A549 (cell line): Measurements from ENCODE around the gene FOXC2. TPM values are rescaled to one million over a fixed set of nuclear protein-coding genes. Genes with fewer than 3 reads are reported as not detected.

Experiments
- ATAC-seq, 2 experiments: fragments of 200-7000 bp in 1 of 2; fragments of >200 bp in 1 of 2; cut with Nextera tagmentation in 1 of 2; cut with Tn5 transposase in 1 of 2; 3 replicates each; pipeline versions ENCODE4 v1.8.0 to v1.9.1; 2018 to 2020; ENCODE audit warnings: mild to moderate bottlenecking in 1 of 2, moderate library complexity in 1 of 2
- CTCF ChIA-PET: fragments of 300-600 bp; sonication (Branson Sonifier 250); formaldehyde crosslinking; extraction: SDS; loops from one replicate; lab custom pipeline; 2021; ENCODE audit warnings: antibody characterized with exemption, inconsistent platforms; lab: Yijun Ruan, JAX
- POLR2A ChIA-PET: fragments of 350-600 bp; formaldehyde crosslinking; extraction: SDS; loops from one replicate; lab custom pipeline; 2021; ENCODE audit warnings: antibody characterized with exemption, inconsistent platforms; lab: Yijun Ruan, JAX
- DNase-seq, 2 experiments: peaks; one replicate each; pipeline versions ENCODE4 v3.0.0 to v3.0.0-alpha.2; 2011 to 2016; ENCODE audit warnings: low read depth in 1 of 2, low spot score in 1 of 2
- FAIRE-seq: peaks from 2 replicates; lab custom pipeline; 2011; peaks lifted over from hg19 to GRCh38; lab: Jason Lieb, UNC
- H3K27ac ChIP-seq, 2 experiments: fragments of >200 bp; sonication (Bioruptor Twin); formaldehyde crosslinking; 3 replicates each; pipeline ENCODE4 v1.5.1; 2016 to 2017
- H3K4me1 ChIP-seq: fragments of >200 bp; sonication (Bioruptor Twin); formaldehyde crosslinking; 3 replicates; pipeline ENCODE4 v1.6.1; 2016
- H3K4me2 ChIP-seq: fragments of >200 bp; sonication (Bioruptor Twin); formaldehyde crosslinking; 3 replicates; pipeline ENCODE4 v1.6.1; 2016
- H3K4me3 ChIP-seq: fragments of >200 bp; sonication (Bioruptor Twin); formaldehyde crosslinking; 3 replicates; pipeline ENCODE4 v1.5.1; 2016
- H3K9me3 ChIP-seq: fragments of >200 bp; sonication (Bioruptor Twin); formaldehyde crosslinking; 3 replicates; pipeline ENCODE4 v1.6.1; 2016
- CBX2 ChIP-seq: fragments of 200-600 bp; sonication (generic); IDR thresholded peaks from 2 replicates; pipeline ENCODE4 v1.6.1; 2016; ENCODE audit warnings: low read depth, mild to moderate bottlenecking, borderline replicate concordance
- CEBPB ChIP-seq, 2 experiments: fragments of >200 bp in 1 of 2; sonication (Bioruptor Twin) in 1 of 2; formaldehyde crosslinking in 1 of 2; IDR thresholded peaks; 2 replicates each; pipeline ENCODE4 v1.6.1; 2012 to 2016
- CHD2 ChIP-seq: fragments of 150-350 bp; IDR thresholded peaks from 2 replicates; pipeline ENCODE4 v1.6.1; 2014; ENCODE audit warnings: low read length; ENCODE audit not compliant: partially characterized antibody
- EHMT2 ChIP-seq: fragments of 200-600 bp; sonication (generic); IDR thresholded peaks from 2 replicates; pipeline ENCODE4 v1.6.1; 2016; ENCODE audit warnings: antibody characterized with exemption, low read depth, mild to moderate bottlenecking, moderate library complexity
- FOSL2 ChIP-seq, 2 experiments: fragments of 450-650 bp in 1 of 2; fragments of >200 bp in 1 of 2; sonication (Bioruptor Twin) in 1 of 2; formaldehyde crosslinking; IDR thresholded peaks; 2 replicates each; pipeline versions ENCODE4 v1.5.0 to v1.6.1; 2016 to 2020; ENCODE audit warnings: mild to moderate bottlenecking in 1 of 2, moderate library complexity in 1 of 2
- HDAC2 ChIP-seq: fragments of 200-600 bp; sonication (generic); IDR thresholded peaks from 2 replicates; pipeline ENCODE4 v1.6.1; 2016
- HEYL ChIP-seq: fragments of 250-450 bp; sonication (Bioruptor Pico); IDR thresholded peaks from 2 replicates; pipeline ENCODE4 v1.8.0; 2021; ENCODE audit warnings: mild to moderate bottlenecking, moderate library complexity
- HOXA7 ChIP-seq: fragments of 250-450 bp; sonication (Bioruptor Pico); IDR thresholded peaks from 2 replicates; pipeline ENCODE4 v1.5.0; 2020; ENCODE audit warnings: mild to moderate bottlenecking, moderate library complexity
- HOXB13 ChIP-seq: fragments of 250-450 bp; sonication (Bioruptor Pico); IDR thresholded peaks from 2 replicates; pipeline ENCODE4 v1.5.0; 2020; ENCODE audit warnings: low read depth, mild to moderate bottlenecking, moderate library complexity
- JUNB ChIP-seq: fragments of >200 bp; sonication (Bioruptor Twin); formaldehyde crosslinking; IDR thresholded peaks from 2 replicates; pipeline ENCODE4 v1.6.1; 2016
- KDM1A ChIP-seq: fragments of 200-600 bp; sonication (generic); IDR thresholded peaks from 2 replicates; pipeline ENCODE4 v1.6.1; 2016; ENCODE audit warnings: low read depth, mild to moderate bottlenecking
- MAFK ChIP-seq: fragments of 450-650 bp; IDR thresholded peaks from 2 replicates; pipeline ENCODE4 v1.6.1; 2014; ENCODE audit not compliant: partially characterized antibody
- NR3C1 ChIP-seq: fragments of >200 bp; sonication (Bioruptor Twin); formaldehyde crosslinking; IDR thresholded peaks from 3 replicates; pipeline ENCODE4 v1.6.1; 2017
- RNF2 ChIP-seq: fragments of 200-600 bp; sonication (generic); IDR thresholded peaks from 2 replicates; pipeline ENCODE4 v1.6.1; 2016; ENCODE audit warnings: low read depth, mild to moderate bottlenecking, antibody characterized with exemption, moderate library complexity, borderline replicate concordance
- SMC3 ChIP-seq: fragments of >200 bp; sonication (Bioruptor Twin); formaldehyde crosslinking; IDR thresholded peaks from 3 replicates; pipeline ENCODE4 v1.6.1; 2018; ENCODE audit warnings: inconsistent platforms
- TFCP2L1 ChIP-seq: fragments of 250-450 bp; sonication (Bioruptor Pico); IDR thresholded peaks from 2 replicates; pipeline ENCODE4 v1.5.0; 2021; ENCODE audit warnings: mild to moderate bottlenecking
- TP53 ChIP-seq: fragments of 250-450 bp; sonication (Bioruptor Pico); IDR thresholded peaks from 2 replicates; pipeline ENCODE4 v1.5.0; 2021; ENCODE audit warnings: mild to moderate bottlenecking, moderate library complexity
- ZFP36 ChIP-seq: fragments of 450-650 bp; IDR thresholded peaks from 2 replicates; pipeline ENCODE4 v1.6.1; 2014; ENCODE audit warnings: borderline replicate concordance; ENCODE audit not compliant: partially characterized antibody
- ZNF302 ChIP-seq: fragments of 250-450 bp; sonication (Bioruptor Pico); IDR thresholded peaks from 2 replicates; pipeline ENCODE4 v1.9.0; 2021; ENCODE audit warnings: inconsistent platforms, mild to moderate bottlenecking, moderate library complexity
- WGBS: methylation state at CpG from one replicate; pipeline ENCODE4 v1.1.6; 2017; ENCODE audit errors: missing lambda C conversion rate; 5-methylcytosine and 5-hydroxymethylcytosine counted together
- polyA plus RNA-seq, 4 experiments: library from polyadenylated mRNA; depleted of rRNA in 3 of 4; stranded (reverse); fragments of >200 nt; fragmentation: RNase III in 1 of 4; extraction: RNeasy Plus Mini Kit Qiagen cat#74134 plus additional on column Dnase treatment in 1 of 4; gene quantifications; 2 replicates in 3 of 4; 3 replicates in 1 of 4; pipeline ENCODE4 v1.2.3, GENCODE V29; 2011 to 2017
- TF ChIP-seq, protein P1 (sequence below): fragments of >200 bp; sonication (Bioruptor Twin); formaldehyde crosslinking; IDR thresholded peaks from 2 replicates; pipeline ENCODE4 v1.6.1; 2016
- TF ChIP-seq, protein P2 (sequence below): fragments of 200-600 bp; sonication (generic); IDR thresholded peaks from 2 replicates; pipeline ENCODE4 v1.6.1; 2016; ENCODE audit warnings: antibody characterized with exemption, mild to moderate bottlenecking, moderate library complexity
- TF ChIP-seq, protein P3 (sequence below): IDR thresholded peaks from 2 replicates; pipeline ENCODE4 v1.6.1; 2012

The FOXC2 gene
- polyA plus RNA-seq, 2 of the 4 experiments (the other 2 are of a cell fraction): 0.06 to 0.28 TPM

DNA sequence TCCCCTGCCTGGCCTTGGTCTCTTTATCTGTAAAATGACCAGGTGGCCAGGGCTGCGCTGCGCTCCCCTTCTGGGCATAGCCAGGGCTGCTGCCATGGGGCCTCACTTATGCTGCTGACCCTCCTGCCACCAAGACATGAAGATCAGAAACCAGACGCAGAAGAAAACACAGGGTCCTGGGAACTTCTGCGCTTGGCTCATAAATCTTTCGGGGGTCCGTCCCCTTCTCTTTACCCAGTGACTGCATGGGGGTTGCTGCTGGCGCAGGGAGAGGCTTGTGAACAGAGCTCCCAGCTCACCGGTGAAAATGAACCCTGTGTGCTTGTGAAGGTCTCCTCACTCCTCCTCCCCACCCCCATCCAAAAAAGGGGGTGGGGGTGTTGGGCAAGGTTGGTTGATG lies 6.0 kb downstream of the FOXC2 start:
- FAIRE-seq (no peak), ATAC-seq (no peak), DNase-seq (no peak)
- H3K9me3 ChIP-seq: no peaks in the 10 kb centered on the region
- 90% methylated on average over 8 of the region's 8 CpGs for whole genome bisulfite sequencing
- no peaks in the 10 kb centered on the region for H3K4me1 ChIP-seq
- ChIA-PET CTCF (interaction anchor here (2.0 to 4.7 kb wide), 2 partner anchors 8 to 490 kb away, joined by 14 to 18 read pairs; no protein-coding TSS in a partner anchor), POLR2A (no interaction called here)
- H3K27ac ChIP-seq: no peak overlapping the region
- no peak overlapping the region for H3K4me2 ChIP-seq
- TF ChIP-seq ZFP36 (no peak), MAFK (no peak), HOXB13 (no peak), HDAC2 (no peak), NR3C1 (no peak)
- TF ChIP-seq, protein P1, sequence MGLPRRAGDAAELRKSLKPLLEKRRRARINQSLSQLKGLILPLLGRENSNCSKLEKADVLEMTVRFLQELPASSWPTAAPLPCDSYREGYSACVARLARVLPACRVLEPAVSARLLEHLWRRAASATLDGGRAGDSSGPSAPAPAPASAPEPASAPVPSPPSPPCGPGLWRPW: no peak
- H3K4me3 ChIP-seq: no peak overlapping the region

DNA sequence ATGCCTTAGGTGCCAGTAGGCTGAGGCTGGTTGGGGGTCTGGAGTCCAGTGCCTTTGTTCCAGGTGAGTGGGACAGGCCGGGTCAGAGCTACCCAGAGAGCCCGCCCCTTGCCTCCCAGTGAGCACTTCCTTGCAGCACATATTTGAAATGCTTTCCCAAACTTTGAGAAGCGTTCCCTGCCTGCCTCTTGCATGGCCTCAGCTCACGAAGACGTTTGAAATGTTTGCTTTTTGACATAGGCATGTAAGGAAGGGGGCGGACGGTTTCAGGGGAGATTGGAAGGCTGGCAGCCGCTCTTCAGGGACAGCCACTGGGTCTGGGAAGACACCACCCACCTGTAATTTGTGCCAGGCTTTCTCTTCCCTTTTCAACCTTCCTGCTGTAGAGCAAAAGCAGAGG lies 6.6 kb downstream of the FOXC2 start:
- WGBS: 74% methylated on average over 8 of the region's 8 CpGs
- no peak for FAIRE-seq
- no peaks in the 10 kb centered on the region for H3K9me3 ChIP-seq
- TF ChIP-seq EHMT2 (no peak), HEYL (no peak), CBX2 (no peak), CHD2 (no peak)
- no peaks in the 10 kb centered on the region for H3K4me1 ChIP-seq
- ChIA-PET POLR2A (no interaction called here), CTCF (interaction anchor here (2.0 to 4.7 kb wide), 2 partner anchors 9 to 490 kb away, joined by 14 to 18 read pairs; no protein-coding TSS in a partner anchor)
- no peak overlapping the region for H3K27ac ChIP-seq
- H3K4me2 ChIP-seq: no peak overlapping the region
- DNase-seq: no peak
- no peak for ATAC-seq
- no peak overlapping the region for H3K4me3 ChIP-seq

DNA sequence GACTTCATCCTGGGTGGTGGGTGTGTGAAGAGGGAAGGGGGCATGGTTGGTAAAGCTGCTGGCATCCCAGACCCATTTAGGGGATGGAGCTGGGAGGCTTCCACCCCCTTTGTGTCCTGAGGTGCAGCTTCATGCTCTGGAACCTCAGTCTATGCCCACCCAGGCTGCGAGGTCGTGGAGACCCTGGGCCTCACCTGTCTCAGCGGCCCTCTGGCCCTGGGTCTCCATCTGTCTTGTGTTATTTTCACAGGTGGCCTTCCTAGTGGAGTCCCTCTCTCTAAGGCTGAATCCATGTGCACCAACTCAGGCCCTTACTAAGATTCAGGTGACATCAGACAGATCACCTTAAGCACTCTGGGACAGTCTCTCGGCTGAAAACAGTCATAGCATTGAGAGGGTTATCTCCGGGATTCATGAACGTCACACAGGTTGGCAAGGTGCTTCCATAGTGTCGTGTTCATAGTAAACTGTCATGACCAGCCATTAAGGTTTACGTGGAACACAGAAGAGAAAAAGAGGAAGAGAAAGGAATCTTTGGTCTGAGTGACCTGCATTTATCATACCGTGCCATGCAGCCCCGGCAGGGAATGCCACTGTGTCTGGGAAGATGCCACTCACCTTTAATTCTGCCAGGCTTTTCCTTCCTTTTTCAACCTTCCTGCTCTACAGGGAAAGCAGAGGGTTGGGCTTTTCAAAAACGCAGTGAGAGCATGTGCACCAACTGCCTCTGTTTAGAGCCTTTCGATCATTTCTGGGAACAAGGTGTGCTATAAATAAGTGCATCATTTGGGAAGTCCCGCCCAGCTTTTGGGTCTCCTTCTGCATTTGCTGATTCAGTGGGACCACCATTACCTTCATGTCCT lies 7.2 kb downstream of the FOXC2 start:
- TF ChIP-seq, protein P2, sequence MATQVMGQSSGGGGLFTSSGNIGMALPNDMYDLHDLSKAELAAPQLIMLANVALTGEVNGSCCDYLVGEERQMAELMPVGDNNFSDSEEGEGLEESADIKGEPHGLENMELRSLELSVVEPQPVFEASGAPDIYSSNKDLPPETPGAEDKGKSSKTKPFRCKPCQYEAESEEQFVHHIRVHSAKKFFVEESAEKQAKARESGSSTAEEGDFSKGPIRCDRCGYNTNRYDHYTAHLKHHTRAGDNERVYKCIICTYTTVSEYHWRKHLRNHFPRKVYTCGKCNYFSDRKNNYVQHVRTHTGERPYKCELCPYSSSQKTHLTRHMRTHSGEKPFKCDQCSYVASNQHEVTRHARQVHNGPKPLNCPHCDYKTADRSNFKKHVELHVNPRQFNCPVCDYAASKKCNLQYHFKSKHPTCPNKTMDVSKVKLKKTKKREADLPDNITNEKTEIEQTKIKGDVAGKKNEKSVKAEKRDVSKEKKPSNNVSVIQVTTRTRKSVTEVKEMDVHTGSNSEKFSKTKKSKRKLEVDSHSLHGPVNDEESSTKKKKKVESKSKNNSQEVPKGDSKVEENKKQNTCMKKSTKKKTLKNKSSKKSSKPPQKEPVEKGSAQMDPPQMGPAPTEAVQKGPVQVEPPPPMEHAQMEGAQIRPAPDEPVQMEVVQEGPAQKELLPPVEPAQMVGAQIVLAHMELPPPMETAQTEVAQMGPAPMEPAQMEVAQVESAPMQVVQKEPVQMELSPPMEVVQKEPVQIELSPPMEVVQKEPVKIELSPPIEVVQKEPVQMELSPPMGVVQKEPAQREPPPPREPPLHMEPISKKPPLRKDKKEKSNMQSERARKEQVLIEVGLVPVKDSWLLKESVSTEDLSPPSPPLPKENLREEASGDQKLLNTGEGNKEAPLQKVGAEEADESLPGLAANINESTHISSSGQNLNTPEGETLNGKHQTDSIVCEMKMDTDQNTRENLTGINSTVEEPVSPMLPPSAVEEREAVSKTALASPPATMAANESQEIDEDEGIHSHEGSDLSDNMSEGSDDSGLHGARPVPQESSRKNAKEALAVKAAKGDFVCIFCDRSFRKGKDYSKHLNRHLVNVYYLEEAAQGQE: no peak
- TF ChIP-seq, protein P3, sequence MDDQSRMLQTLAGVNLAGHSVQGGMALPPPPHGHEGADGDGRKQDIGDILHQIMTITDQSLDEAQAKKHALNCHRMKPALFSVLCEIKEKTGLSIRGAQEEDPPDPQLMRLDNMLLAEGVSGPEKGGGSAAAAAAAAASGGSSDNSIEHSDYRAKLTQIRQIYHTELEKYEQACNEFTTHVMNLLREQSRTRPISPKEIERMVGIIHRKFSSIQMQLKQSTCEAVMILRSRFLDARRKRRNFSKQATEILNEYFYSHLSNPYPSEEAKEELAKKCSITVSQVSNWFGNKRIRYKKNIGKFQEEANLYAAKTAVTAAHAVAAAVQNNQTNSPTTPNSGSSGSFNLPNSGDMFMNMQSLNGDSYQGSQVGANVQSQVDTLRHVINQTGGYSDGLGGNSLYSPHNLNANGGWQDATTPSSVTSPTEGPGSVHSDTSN: no peak
- no peak for TF ChIP-seq KDM1A
- no peak for TF ChIP-seq CEBPB (IDR thresholded peaks at IDR 0.05)
- no peak for TF ChIP-seq SMC3
- TF ChIP-seq EHMT2: no peak
- no peak for TF ChIP-seq JUNB
- no peak for TF ChIP-seq CHD2
- no peak for TF ChIP-seq HOXA7 (CRISPR knock-in tag)
- TF ChIP-seq RNF2: no peak
- no peak for TF ChIP-seq FOSL2 (IDR thresholded peaks at IDR 0.05)
- no peak for TF ChIP-seq FOSL2 (CRISPR knock-in tag; IDR thresholded peaks at IDR 0.05)
- TF ChIP-seq TFCP2L1 (CRISPR knock-in tag): no peak
- no peak for TF ChIP-seq ZNF302 (CRISPR knock-in tag)
- no peak for TF ChIP-seq TP53
- no peaks in the 10 kb centered on the region for H3K4me1 ChIP-seq
- H3K27ac ChIP-seq: no peak overlapping the region
- H3K4me2 ChIP-seq: no peak overlapping the region
- 85% methylated on average over 13 of the region's 13 CpGs for WGBS
- no peaks in the 10 kb centered on the region for H3K9me3 ChIP-seq
- FAIRE-seq: no peak
- no peak overlapping the region for H3K4me3 ChIP-seq
- DNase-seq: no peak
- ChIA-PET POLR2A (no interaction called here), CTCF (interaction anchor here (0.8 to 4.7 kb wide), 3 partner anchors 9 to 705 kb away, joined by 3 to 18 read pairs (median 14); no protein-coding TSS in a partner anchor)
- no peak for ATAC-seq
